ENCODE measurements around the gene ROS1. TPM values are rescaled to one million over a fixed set of nuclear protein-coding genes. Genes with fewer than 3 reads are reported as not detected.

Gene ROS1
- total RNA-seq, 5 donors from 2014 or later (not counting 1 experiment from before 2014, with no cell fraction given): 0.03 to 0.07 (median 0.06) TPM; not detected in 2

DNA sequence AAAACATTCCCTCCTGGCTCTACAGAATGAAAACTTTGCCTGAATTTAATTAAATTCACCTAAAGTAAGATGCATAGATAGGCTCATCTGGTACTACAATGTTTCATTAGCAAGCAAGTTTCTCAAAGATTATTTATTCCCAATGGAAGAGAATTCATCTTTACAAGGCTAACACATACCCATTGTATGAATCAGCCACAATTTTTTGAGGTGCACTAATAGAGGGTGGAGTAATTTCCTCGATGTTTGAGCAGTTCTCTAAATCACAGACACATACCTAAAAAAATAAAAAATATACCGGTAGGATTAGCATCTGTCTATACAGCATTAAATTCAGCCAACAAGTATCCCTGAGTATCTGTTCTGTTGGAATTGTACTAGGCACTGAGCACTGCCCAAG, 32.7 kb downstream of the ROS1 start:
- DNase-seq (no peak), ATAC-seq (replicated peaks in 1 of 4) (no peak)
- ChIA-PET CTCF (no interaction called here), POLR2A (no interaction called here)
- no CpG with 5 or more reads among the region's 2 CpGs for whole genome bisulfite sequencing (ENCODE audit: insufficient coverage)
- H3K27ac ChIP-seq (ENCODE audit: low read length): no peak overlapping the region
- no peak overlapping the region for H3K4me3 ChIP-seq (ENCODE audit: control insufficient read depth in 1 of 2, extremely low read depth in 1 of 2, low read length in 1 of 2)
- peaks cover 4 to 15% of the 10 kb centered on the region in 2 donors for H3K27me3 Mint-ChIP-seq
- H3K4me3 Mint-ChIP-seq: no peak overlapping the region
- H3K27me3 ChIP-seq (replicated peaks in 1 of 2; ENCODE audit: control insufficient read depth in 2 of 2, extremely low read depth in 1 of 2, insufficient read depth in 2 of 2, low read length in 1 of 2): no peaks in the 10 kb centered on the region
- H3K9me3 ChIP-seq: no peaks in the 10 kb centered on the region
- no peak overlapping the region for H3K27ac Mint-ChIP-seq
- H3K36me3 Mint-ChIP-seq: no peaks in the 10 kb centered on the region
- H3K4me1 Mint-ChIP-seq: no peaks in the 10 kb centered on the region
- H3K9me3 Mint-ChIP-seq: no peaks in the 10 kb centered on the region
- no peaks in the 10 kb centered on the region for H3K36me3 ChIP-seq (ENCODE audit: control insufficient read depth in 2 of 2, extremely low read depth in 1 of 2, insufficient read depth in 1 of 2, low read length in 1 of 2)
- H3K4me1 ChIP-seq (ENCODE audit: control insufficient read depth in 1 of 2, extremely low read depth in 1 of 2, insufficient read depth in 2 of 2, low read length in 2 of 2): no peaks in the 10 kb centered on the region

DNA sequence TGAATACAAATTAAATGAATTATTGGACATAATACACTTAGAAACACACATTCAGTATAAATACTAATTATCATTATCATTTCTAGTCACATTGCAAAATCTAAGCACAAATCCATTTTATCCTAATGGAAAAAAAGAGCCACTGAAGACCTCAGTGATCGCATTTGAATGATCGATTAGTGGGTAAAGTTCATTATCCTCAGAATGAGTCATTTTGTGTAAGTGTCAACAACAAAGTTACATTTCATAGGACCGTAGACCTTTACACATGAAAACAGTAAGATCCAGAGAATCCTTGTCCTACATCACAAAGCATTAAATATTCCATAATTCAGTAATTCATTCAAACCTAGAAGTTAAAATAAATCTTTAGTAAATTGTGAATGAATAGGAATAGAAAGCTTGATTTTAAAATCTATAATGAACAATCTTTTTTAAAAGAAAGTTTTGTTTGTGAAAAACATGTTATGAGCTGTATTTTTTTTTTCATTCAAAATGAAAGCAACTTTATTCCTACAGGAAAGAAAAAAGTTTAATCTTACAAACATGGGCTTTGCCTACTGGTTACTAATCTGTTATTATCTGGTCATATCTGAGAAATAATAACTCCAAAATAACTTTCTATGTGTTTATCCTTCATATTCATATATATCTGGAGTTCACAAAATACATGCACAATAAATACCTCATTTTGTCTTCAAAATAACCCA, 33.7 kb downstream of the ROS1 start:
- no peaks in the 10 kb centered on the region for H3K9me3 ChIP-seq
- Mint-ChIP-seq H3K27ac (no peak overlapping the region), H3K4me3 (no peak overlapping the region), H3K9me3 (no peaks in the 10 kb centered on the region), H3K36me3 (no peaks in the 10 kb centered on the region), H3K27me3 (peaks cover 7 to 19% of the 10 kb centered on the region in 2 donors), H3K4me1 (no peaks in the 10 kb centered on the region)
- no CpG with 5 or more reads among the region's 3 CpGs for WGBS (ENCODE audit: insufficient coverage)
- no peaks in the 10 kb centered on the region for H3K4me1 ChIP-seq (ENCODE audit: control insufficient read depth in 1 of 2, extremely low read depth in 1 of 2, insufficient read depth in 2 of 2, low read length in 2 of 2)
- H3K27me3 ChIP-seq (replicated peaks in 1 of 2; ENCODE audit: control insufficient read depth in 2 of 2, extremely low read depth in 1 of 2, insufficient read depth in 2 of 2, low read length in 1 of 2): no peaks in the 10 kb centered on the region
- ATAC-seq (replicated peaks in 1 of 4) (no peak), DNase-seq (no peak)
- no peak overlapping the region for H3K27ac ChIP-seq (ENCODE audit: low read length)
- CTCF ChIA-PET: no interaction called here
- H3K4me3 ChIP-seq (ENCODE audit: control insufficient read depth in 1 of 2, extremely low read depth in 1 of 2, low read length in 1 of 2): no peak overlapping the region
- POLR2A ChIA-PET: no interaction called here
- no peaks in the 10 kb centered on the region for H3K36me3 ChIP-seq (ENCODE audit: control insufficient read depth in 2 of 2, extremely low read depth in 1 of 2, insufficient read depth in 1 of 2, low read length in 1 of 2)

DNA sequence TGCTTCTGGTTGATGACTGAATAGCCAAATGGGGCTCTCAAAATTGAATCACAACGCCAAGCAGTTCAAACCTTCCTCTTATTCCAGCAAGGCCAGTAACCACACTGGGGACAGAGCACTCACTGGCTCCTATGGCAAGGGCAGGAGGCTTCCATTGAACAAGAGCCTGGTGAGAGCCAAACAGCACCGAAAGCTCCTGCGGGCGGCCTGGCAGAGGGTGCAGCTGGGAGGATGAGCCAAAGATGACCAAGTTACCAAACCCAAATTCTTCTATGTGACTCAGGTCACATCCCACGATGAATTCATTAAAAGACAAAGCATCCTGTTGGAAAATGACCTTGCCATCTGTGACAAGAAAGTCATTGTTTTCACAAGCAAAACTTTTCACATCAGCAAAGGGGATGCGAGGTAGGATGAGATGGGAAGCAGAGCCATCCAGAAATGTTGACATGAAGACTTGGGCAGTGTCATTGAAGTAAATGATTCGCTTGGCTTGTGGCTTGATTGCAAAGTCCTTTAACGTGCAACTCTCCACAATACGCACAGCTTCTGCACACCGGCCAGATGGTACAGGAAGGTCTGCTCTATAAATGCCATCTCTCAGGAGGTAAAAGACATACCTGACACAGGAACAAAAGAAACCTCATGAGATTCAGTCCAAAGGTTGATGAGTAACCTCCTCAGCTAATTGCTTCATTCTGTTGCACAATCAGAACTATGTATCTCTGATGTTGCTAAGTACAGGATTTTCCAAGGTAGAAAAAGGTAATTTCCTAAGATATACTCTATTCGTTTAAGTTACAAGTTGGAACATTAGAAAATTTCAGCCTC, 36.3 kb downstream of the ROS1 start:
- Histone ChIP-seq H3K9me3 (no peaks in the 10 kb centered on the region), H3K36me3 (ENCODE audit: control insufficient read depth in 2 of 2, extremely low read depth in 1 of 2, insufficient read depth in 1 of 2, low read length in 1 of 2) (no peaks in the 10 kb centered on the region), H3K4me3 (ENCODE audit: control insufficient read depth in 1 of 2, extremely low read depth in 1 of 2, low read length in 1 of 2) (no peak overlapping the region), H3K27ac (ENCODE audit: low read length) (no peak overlapping the region), H3K27me3 (replicated peaks in 1 of 2; ENCODE audit: control insufficient read depth in 2 of 2, extremely low read depth in 1 of 2, insufficient read depth in 2 of 2, low read length in 1 of 2) (peaks cover 0 to 7% of the 10 kb centered on the region in 2 experiments), H3K4me1 (ENCODE audit: control insufficient read depth in 1 of 2, extremely low read depth in 1 of 2, insufficient read depth in 2 of 2, low read length in 2 of 2) (no peaks in the 10 kb centered on the region)
- Mint-ChIP-seq H3K36me3 (no peaks in the 10 kb centered on the region), H3K9me3 (no peaks in the 10 kb centered on the region), H3K27me3 (peaks cover 11 to 23% of the 10 kb centered on the region in 2 donors), H3K4me3 (no peak overlapping the region), H3K27ac (no peak overlapping the region), H3K4me1 (no peaks in the 10 kb centered on the region)
- DNase-seq (no peak), ATAC-seq (replicated peaks in 1 of 4) (no peak)
- CTCF ChIA-PET: no interaction called here
- WGBS (ENCODE audit: insufficient coverage): 95% methylated on average over 3 of the region's 11 CpGs
- POLR2A ChIA-PET: no interaction called here

DNA sequence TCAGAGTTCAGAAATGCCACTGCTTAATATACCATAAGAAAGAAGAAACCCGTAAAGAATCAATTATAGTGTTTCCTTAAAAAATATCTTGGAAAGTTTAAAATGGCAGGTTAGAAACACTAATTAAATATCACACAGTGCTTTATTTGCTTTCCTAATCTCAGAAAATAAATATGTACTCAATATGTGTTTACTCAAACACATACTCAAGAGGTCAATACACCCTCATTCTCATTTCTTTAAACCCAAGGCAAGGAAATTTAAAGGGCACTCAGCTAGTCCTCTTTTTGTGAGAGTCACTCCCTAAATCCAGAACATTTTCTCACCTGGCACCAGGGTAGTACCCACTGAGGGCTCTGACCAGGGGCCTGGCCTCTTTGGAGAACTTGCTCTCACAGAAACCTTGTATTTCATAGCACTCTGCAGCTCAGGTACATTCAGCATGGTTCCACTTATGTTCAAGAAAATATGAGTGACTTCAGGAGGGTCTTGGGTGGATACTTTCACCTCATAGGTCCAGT, 38.2 kb downstream of the ROS1 start:
- ATAC-seq (replicated peaks in 1 of 4) (no peak), DNase-seq (no peak)
- no CpG with 5 or more reads among the region's 1 CpG for WGBS (ENCODE audit: insufficient coverage)
- Mint-ChIP-seq H3K4me3 (no peak overlapping the region), H3K4me1 (no peaks in the 10 kb centered on the region), H3K27ac (no peak overlapping the region), H3K27me3 (peaks cover 12 to 19% of the 10 kb centered on the region in 2 donors), H3K36me3 (no peaks in the 10 kb centered on the region), H3K9me3 (no peaks in the 10 kb centered on the region)
- no peak overlapping the region for H3K27ac ChIP-seq (ENCODE audit: low read length)
- H3K9me3 ChIP-seq: no peaks in the 10 kb centered on the region
- peaks cover 0 to 7% of the 10 kb centered on the region in 2 experiments for H3K27me3 ChIP-seq (replicated peaks in 1 of 2; ENCODE audit: control insufficient read depth in 2 of 2, extremely low read depth in 1 of 2, insufficient read depth in 2 of 2, low read length in 1 of 2)
- no peaks in the 10 kb centered on the region for H3K36me3 ChIP-seq (ENCODE audit: control insufficient read depth in 2 of 2, extremely low read depth in 1 of 2, insufficient read depth in 1 of 2, low read length in 1 of 2)
- H3K4me3 ChIP-seq (ENCODE audit: control insufficient read depth in 1 of 2, extremely low read depth in 1 of 2, low read length in 1 of 2): no peak overlapping the region
- ChIA-PET POLR2A (no interaction called here), CTCF (no interaction called here)
- no peaks in the 10 kb centered on the region for H3K4me1 ChIP-seq (ENCODE audit: control insufficient read depth in 1 of 2, extremely low read depth in 1 of 2, insufficient read depth in 2 of 2, low read length in 2 of 2)

- POLR2A ChIA-PET: no interaction called here
- Histone ChIP-seq H3K4me3 (ENCODE audit: control insufficient read depth in 1 of 2, extremely low read depth in 1 of 2, low read length in 1 of 2) (no peak overlapping the region), H3K4me1 (ENCODE audit: control insufficient read depth in 1 of 2, extremely low read depth in 1 of 2, insufficient read depth in 2 of 2, low read length in 2 of 2) (no peaks in the 10 kb centered on the region), H3K27ac (ENCODE audit: low read length) (no peak overlapping the region), H3K36me3 (ENCODE audit: control insufficient read depth in 2 of 2, extremely low read depth in 1 of 2, insufficient read depth in 1 of 2, low read length in 1 of 2) (no peaks in the 10 kb centered on the region), H3K9me3 (no peaks in the 10 kb centered on the region), H3K27me3 (replicated peaks in 1 of 2; ENCODE audit: control insufficient read depth in 2 of 2, extremely low read depth in 1 of 2, insufficient read depth in 2 of 2, low read length in 1 of 2) (peaks cover 0 to 7% of the 10 kb centered on the region in 2 experiments)
- WGBS (ENCODE audit: insufficient coverage): 100% methylated on average over 2 of the region's 2 CpGs
- ATAC-seq (replicated peaks in 1 of 4) (no peak), DNase-seq (no peak)
- no peak overlapping the region for H3K4me3 Mint-ChIP-seq
- H3K36me3 Mint-ChIP-seq: no peaks in the 10 kb centered on the region
- no peaks in the 10 kb centered on the region for H3K4me1 Mint-ChIP-seq
- CTCF ChIA-PET: no interaction called here
- H3K9me3 Mint-ChIP-seq: no peaks in the 10 kb centered on the region
- H3K27ac Mint-ChIP-seq: no peak overlapping the region
- peaks cover 10 to 14% of the 10 kb centered on the region in 2 donors for H3K27me3 Mint-ChIP-seq
Observed at GRCh38 chr6:117384659-117385058, 41.1 kb downstream of the ROS1 start.

DNA sequence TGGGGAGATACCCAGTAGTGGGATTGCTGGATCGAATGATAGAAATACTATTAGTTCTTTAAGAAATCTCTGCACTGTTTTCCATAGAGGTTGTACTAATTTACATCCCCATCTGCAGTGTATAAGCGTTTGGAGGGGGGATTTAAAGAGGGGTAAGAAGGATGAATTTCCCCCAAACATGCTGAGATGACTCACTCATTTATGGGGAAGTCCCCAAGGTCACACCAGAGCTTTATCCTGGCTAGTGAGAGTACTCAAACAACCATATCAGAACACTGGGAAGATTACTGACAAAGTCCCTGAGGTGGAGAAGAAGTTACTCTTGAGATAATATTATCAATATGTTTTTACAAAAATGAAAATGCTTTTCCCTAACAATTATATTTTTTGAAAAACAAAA, 44.0 kb downstream of the ROS1 start:
- no CpG with 5 or more reads among the region's 2 CpGs for WGBS (ENCODE audit: insufficient coverage)
- Histone ChIP-seq H3K4me3 (ENCODE audit: control insufficient read depth in 1 of 2, extremely low read depth in 1 of 2, low read length in 1 of 2) (no peak overlapping the region), H3K4me1 (ENCODE audit: control insufficient read depth in 1 of 2, extremely low read depth in 1 of 2, insufficient read depth in 2 of 2, low read length in 2 of 2) (no peaks in the 10 kb centered on the region), H3K9me3 (no peaks in the 10 kb centered on the region), H3K27ac (ENCODE audit: low read length) (no peak overlapping the region), H3K27me3 (replicated peaks in 1 of 2; ENCODE audit: control insufficient read depth in 2 of 2, extremely low read depth in 1 of 2, insufficient read depth in 2 of 2, low read length in 1 of 2) (peaks cover 0 to 10% of the 10 kb centered on the region in 2 experiments), H3K36me3 (ENCODE audit: control insufficient read depth in 2 of 2, extremely low read depth in 1 of 2, insufficient read depth in 1 of 2, low read length in 1 of 2) (no peaks in the 10 kb centered on the region)
- Mint-ChIP-seq H3K4me3 (no peak overlapping the region), H3K4me1 (no peaks in the 10 kb centered on the region), H3K27ac (no peak overlapping the region), H3K9me3 (no peaks in the 10 kb centered on the region), H3K27me3 (peaks cover 8 to 16% of the 10 kb centered on the region in 2 donors), H3K36me3 (no peaks in the 10 kb centered on the region)
- ChIA-PET CTCF (interaction anchor here in 1 of 2 donors (0.6 kb wide), 1 partner anchor 74 kb away, joined by 3 read pairs; no protein-coding TSS in a partner anchor), POLR2A (interaction anchor here (0.6 kb wide), 2 partner anchors 68 to 160 kb away, joined by 3 to 6 read pairs; no protein-coding TSS in a partner anchor)
- ATAC-seq (replicated peaks in 1 of 4) (no peak), DNase-seq (no peak)

All from T-cell (primary cell).